ENCODE results near the gene KHDC1.

Gene KHDC1

GRCh38 chr6:73309785-73310502 is 46.9 kb upstream of the KHDC1 start (continued):
- TF ChIP-seq ZBTB6 (tag by site-specific recombination; IDR thresholded peaks at IDR 0.05): peak; percentile 70
- no peak for TF ChIP-seq ZNF133 (tag by site-specific recombination; IDR thresholded peaks at IDR 0.05)
- TF ChIP-seq ZNF26 (tag by site-specific recombination; IDR thresholded peaks at IDR 0.05): no peak
- TF ChIP-seq RBAK (tag by site-specific recombination; IDR thresholded peaks at IDR 0.05): no peak
- no peak for TF ChIP-seq ZNF426 (tag by site-specific recombination; IDR thresholded peaks at IDR 0.05)
- no peak for TF ChIP-seq ATF2 (tag by site-specific recombination; IDR thresholded peaks at IDR 0.05; ENCODE audit: low read depth)
- no peak for TF ChIP-seq MYNN (tag by site-specific recombination; IDR thresholded peaks at IDR 0.05; ENCODE audit: borderline replicate concordance)
- no peak for TF ChIP-seq ZNF239 (tag by site-specific recombination; IDR thresholded peaks at IDR 0.05)
- peak; percentile 96 for TF ChIP-seq CTCF (tag by site-specific recombination; IDR thresholded peaks at IDR 0.05)
- peak; percentile 95 for TF ChIP-seq ZNF610 (tag by site-specific recombination; IDR thresholded peaks at IDR 0.05; ENCODE audit: borderline replicate concordance)
- TF ChIP-seq HOXC10 (CRISPR knock-in tag; IDR thresholded peaks at IDR 0.05): no peak
- TF ChIP-seq ZNF23 (tag by site-specific recombination; IDR thresholded peaks at IDR 0.05; ENCODE audit: borderline replicate concordance): no peak
- peak; percentile 58 for TF ChIP-seq ZBTB11 (tag by site-specific recombination; conservative IDR thresholded peaks at IDR 0.05; ENCODE audit: low read depth)
- no peak for TF ChIP-seq SCRT1 (tag by site-specific recombination; IDR thresholded peaks at IDR 0.05; ENCODE audit: borderline replicate concordance)
- peak; percentile 40; the same call in 1 of the 2 replicates for TF ChIP-seq KLF10 (tag by site-specific recombination; IDR thresholded peaks at IDR 0.05)
- TF ChIP-seq GLI4 (tag by site-specific recombination; IDR thresholded peaks at IDR 0.05): no peak
- TF ChIP-seq ZFP41 (tag by site-specific recombination; IDR thresholded peaks at IDR 0.05; ENCODE audit: borderline replicate concordance): no peak
- TF ChIP-seq ZSCAN5A (tag by site-specific recombination; IDR thresholded peaks at IDR 0.05): no peak
- TF ChIP-seq ZNF580 (tag by site-specific recombination; IDR thresholded peaks at IDR 0.05): 0 out of 2 replicates have a peak, but pooled peaks have one; percentile 10
- TF ChIP-seq SETDB1 (IDR thresholded peaks at IDR 0.05; ENCODE audit: insufficient read length, low read length): no peak
- TF ChIP-seq ZNF791 (tag by site-specific recombination; IDR thresholded peaks at IDR 0.05): no peak
- TF ChIP-seq TRIM28 (IDR thresholded peaks at IDR 0.05; ENCODE audit: borderline replicate concordance, low read length): no peak
- TF ChIP-seq ZNF626 (tag by site-specific recombination; IDR thresholded peaks at IDR 0.05): no peak
- no peak for TF ChIP-seq ZNF366 (tag by site-specific recombination; conservative IDR thresholded peaks at IDR 0.05)
- no peak for TF ChIP-seq ZNF830 (tag by site-specific recombination; IDR thresholded peaks at IDR 0.05; ENCODE audit: low read depth)
- TF ChIP-seq ZNF701 (tag by site-specific recombination; IDR thresholded peaks at IDR 0.05): no peak
- no peak for TF ChIP-seq ZNF416 (tag by site-specific recombination; IDR thresholded peaks at IDR 0.05)
- no peak for TF ChIP-seq ZNF292 (tag by site-specific recombination; IDR thresholded peaks at IDR 0.05; ENCODE audit: borderline replicate concordance, low read depth)
- TF ChIP-seq MZF1 (tag by site-specific recombination; IDR thresholded peaks at IDR 0.05; ENCODE audit: borderline replicate concordance): no peak; the same call in 1 of the 2 replicates

All from HEK293 (cell line).